HPDE6-E6E7 (cell line): ENCODE data around the gene PDIA5.
"Not testable (repeated sequence)": the region's sequence is repeated elsewhere in the genome, so short reads cannot be mapped to it uniquely, and the experiment has no call there.

Experiments
- DNase-seq: peaks from one replicate; pipeline ENCODE4 v3.0.0; 2011; ENCODE audit warnings: missing footprints; ENCODE audit errors: extremely low spot score

PDIA5 gene

GRCh38 chr3:123149525-123149924 is 82.7 kb downstream of the PDIA5 start:
- no peak for DNase-seq

DNA sequence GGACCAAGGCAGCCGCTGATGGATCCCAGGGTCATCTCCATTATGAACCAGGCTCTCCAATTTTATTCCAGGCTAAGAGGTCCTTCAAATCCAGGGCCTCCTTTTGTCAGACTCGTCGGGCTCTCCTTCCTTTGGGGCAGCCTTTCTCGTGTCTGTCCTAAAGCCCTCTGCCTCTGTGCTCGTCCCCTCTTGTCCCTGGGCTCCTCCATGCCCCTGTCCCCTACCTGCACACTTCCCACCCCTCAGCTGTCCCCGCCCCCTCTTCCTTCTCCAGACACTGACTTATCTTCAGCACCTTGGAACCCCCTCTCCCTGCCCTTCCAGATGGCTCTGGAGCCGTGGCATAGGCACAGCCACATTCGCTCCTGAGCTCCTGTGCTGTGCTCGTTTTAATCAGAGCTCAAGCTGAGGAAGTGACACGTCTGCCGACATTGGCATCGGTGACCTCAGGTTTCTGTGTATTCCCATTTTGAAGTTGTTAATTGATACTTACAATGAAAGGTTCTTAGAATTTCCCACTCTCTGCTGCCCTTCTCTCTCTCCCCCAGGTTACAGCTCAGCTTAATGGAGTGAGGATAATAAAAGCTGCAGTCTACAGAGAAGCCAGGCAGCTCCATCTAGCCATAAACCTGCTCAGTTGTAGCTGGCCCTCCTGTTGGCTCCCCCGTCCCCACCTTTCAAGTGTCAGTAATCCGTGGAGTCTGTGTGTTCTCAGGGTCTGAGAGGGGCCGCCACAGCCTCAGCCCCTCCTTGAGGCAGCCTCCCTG is 83.8 kb downstream of the PDIA5 start:
- DNase-seq, result no peak

- DNase-seq, result no peak
These were observed 84.5 kb downstream of the PDIA5 start for GRCh38 chr3:123151251-123151705.

DNA sequence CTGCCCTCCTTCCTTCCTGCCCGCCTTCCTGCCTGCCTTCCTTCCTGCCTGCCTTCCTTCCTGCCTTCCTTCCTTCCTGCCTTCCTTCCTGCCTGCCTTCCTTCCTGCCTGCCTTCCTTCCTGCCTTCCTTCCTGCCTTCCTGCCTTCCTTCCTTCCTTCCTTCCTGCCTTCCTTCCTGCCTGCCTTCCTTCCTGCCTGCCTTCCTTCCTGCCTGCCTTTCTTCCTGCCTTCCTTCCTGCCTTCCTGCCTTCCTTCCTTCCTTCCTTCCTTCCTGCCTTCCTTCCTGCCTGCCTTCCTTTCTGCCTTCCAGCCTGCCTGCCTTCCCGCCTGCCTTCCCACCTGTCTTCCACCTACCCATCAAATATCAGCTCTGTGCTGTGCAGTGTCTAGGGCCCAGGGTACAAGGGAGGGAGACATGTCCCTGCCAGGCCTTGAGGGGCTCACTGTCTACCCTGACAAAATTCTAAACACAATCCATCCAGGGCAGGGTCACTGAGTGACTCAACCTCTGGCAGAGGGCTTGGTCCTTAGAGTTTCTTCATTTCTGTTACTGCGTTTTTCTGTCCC is 85.1 kb downstream of the PDIA5 start:
- not testable (repeated sequence) for DNase-seq

DNA sequence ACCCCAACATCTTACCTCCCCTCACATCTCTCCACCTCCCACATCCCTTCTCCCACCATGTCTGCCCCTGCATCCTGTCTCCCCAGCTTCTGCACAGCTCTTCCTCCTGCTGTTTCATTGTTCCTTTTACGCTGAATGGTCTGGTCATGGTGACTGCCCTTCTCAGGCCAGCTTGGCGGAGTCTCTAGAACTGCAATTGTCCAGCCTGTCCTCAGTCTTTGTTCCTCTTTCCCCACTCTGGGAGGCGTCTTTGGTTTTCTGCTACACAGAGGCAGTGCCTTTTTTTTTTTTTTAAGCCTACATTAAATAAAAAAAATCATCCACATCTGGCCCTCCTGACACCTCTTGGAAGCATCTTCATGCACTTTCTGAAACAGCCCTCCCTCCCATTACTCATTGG is 85.9 kb downstream of the PDIA5 start:
- no peak for DNase-seq

DNA sequence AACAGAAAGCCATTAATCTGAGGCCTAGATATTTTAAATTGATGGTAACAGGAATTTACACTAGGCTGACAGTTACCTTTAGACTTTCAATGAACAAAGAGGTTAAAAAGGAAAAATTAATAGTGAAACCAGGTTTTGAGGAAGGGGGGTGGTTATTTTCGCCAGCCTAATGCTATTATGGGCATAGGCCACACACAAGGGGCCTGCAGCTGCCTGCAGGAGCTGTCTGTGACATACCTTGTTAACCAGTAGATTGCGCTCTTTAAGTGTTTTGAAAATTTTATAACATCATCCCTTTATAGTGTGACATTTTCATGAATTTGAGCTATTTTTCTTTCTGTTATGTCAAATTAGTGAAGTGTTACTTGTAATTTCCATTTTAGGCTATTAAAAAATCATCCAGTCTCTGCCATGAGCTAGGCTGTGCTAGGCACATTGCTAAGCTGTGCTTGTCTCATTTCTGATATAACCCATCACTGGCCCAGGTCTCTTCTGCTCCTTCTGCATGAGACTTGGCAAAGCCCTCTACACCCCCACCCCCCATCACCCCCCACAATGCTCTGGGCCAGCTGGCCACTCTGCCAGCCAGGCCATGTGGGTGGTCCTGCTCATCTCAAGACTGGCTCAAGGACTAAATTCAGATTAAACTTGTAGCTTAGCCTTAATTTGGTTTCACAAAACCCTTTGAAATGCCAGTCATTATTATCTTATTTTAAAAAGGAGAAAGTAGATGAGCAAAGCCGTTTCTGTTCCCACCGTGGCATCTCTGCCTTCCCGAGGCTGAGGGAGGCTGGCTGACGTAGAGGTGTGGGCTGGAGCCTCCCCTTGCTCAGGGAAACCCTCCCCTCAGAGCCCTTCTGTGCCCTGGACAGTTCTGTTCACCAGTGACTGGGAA is 86.5 kb downstream of the PDIA5 start:
- DNase-seq, result no peak

GRCh38 chr3:123154020-123154985 is 87.5 kb downstream of the PDIA5 start:
- no peak for DNase-seq

GRCh38 chr3:123155471-123156011 is 88.7 kb downstream of the PDIA5 start:
- no peak for DNase-seq

- no peak for DNase-seq
These were observed 89.6 kb downstream of the PDIA5 start for GRCh38 chr3:123156276-123156995.

- DNase-seq, result no peak
These were observed 90.4 kb downstream of the PDIA5 start for GRCh38 chr3:123157209-123157597.

DNA sequence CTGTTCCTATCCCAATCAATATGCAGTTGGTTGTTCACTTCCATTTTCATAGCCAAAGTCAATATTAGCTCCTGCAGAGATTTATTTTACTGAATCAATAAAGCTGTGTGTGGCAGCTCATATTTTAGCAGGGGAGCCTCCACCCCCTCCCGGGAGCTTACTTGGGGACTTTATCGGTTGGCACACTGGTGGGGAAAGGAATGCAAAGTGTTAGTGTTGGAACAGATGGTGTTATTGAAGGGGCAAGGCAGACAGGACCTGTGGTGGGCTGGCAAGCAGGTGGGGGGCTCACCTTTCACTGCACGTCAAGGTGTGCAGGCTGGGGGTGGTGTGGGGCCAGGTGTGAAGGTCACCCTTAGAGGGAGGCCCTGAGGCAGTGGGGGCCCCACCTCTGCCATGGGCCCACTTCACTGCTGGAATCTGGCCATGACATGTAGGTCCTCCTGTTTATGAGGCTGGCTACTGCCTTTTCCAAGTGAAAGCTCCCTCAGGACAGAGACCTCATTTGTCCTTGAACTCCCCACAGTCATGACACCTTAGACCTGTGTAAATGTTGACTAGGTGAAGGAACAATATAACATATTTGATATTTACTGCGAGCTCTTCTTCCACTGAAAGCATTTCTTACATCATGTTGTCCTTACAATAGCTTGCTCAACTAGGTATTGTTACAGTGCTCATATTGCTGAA is 90.9 kb downstream of the PDIA5 start:
- no peak for DNase-seq

DNA sequence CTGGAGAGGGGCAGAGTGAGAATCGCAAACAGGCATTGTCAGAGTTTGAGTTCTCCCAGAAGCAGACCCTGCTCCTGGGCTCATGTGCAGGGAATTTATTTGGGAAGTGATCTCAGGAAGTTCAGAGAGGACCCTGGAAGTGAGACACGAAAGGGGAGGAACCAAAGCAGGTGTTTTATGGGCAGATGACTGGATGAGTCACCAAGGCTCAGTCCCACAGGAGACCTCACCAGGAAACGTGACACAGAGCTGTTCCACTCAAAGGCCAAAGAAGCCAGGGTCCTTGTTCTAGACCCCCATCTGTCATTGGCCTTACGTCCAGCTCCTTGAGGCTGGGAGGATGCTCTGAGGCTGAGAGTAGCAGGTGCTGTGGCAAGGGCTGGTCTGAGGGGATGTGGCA is 91.5 kb downstream of the PDIA5 start:
- DNase-seq, result no peak

DNA sequence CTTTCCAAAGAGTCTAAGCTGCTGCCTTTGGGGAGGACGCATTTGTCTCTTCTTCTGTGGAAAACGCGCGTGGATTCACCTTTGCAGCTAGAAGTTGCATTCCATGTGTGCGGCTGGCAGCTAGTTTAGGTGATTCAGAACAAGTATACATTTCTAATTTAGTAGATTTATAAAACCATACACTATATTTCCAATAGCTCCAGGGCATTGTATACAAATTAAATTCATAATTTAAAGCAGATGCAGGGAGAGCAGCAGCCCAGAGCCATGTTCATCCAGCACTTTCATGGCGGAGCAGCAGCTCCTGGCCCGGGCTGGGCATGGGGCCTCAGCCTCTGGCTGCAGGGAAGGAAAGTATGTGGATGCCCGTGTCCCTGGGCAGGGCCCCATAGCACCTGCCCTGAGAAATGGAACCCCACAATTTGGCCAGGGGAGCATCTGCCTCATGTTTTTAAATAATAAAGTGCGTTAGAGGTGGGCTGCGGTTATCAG is 92.1 kb downstream of the PDIA5 start:
- DNase-seq, result no peak

DNA sequence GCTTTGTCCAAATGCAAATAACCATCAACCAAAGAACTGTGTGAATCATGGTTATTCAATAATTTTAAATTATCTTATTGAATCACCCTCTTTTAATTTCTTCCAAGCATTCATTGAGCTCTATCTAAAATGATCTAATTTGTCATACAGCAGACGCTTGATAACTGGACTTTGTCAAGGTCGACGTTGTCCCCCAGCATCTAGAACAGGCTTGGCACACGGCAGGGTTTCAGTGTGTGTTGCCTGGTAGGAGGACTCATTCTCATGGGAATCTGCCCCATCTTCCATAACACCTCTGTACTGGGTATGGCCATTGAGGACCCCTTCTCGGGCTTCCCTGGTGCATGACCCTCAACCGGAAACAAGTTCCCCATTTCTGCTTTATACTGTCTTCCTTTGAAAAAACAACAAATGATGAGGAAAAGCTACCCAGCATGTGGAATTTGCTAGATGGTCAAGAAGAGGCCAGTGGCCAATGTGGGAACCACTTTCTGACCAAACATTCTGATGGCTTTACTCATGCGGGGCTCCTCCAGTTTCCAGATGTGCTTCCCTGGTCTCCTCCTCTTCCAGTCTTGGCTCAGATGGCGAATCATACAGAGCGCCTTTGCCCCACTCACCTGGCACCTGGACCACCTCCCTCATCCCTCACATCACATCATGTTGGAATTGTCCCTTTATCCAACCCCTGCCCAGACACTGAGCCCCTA is 93.3 kb downstream of the PDIA5 start:
- DNase-seq, result no peak

DNA sequence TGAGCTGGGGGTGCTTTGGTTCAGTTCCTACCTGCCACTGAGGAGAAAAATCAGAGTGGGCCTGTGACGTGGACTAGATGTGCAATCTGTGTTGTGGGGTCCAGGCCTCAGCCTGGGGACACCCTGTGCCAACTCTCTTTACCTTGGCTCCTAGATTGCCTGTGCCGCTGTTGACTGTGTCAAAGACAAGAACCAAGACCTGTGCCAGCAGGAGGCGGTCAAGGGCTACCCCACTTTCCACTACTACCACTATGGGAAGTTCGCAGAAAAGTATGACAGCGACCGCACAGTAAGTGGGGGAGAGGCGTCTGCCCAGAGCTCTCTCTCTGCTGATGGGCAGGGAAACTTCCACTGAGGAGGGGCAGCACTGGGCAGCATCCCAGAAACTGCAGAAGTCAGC is 94.3 kb downstream of the PDIA5 start:
- no peak for DNase-seq

DNA sequence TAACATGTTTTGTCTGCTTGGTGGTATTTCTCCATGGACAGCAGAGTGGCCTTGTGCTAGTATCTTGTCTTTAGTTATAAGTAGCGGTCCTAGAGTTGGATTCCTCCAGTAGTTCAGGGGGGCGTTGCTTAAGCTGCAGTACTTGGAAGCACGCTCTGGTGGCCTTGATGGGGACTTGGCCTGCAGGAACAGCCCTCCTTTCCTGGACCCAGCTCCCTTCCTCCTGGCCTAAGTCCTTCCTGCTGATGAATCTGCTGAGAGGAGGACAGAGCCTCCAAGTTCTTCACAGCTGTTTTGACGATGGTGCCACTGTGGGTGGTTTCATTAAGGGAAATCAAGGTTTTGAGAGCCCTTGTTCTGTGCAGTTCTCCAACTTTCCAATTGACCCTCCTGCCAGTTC is 96.3 kb downstream of the PDIA5 start:
- no peak for DNase-seq

GRCh38 chr3:123165163-123165562 is 98.3 kb downstream of the PDIA5 start:
- no peak for DNase-seq

- DNase-seq, result no peak
These were observed 100.9 kb downstream of the PDIA5 start for GRCh38 chr3:123167686-123168085.

DNA sequence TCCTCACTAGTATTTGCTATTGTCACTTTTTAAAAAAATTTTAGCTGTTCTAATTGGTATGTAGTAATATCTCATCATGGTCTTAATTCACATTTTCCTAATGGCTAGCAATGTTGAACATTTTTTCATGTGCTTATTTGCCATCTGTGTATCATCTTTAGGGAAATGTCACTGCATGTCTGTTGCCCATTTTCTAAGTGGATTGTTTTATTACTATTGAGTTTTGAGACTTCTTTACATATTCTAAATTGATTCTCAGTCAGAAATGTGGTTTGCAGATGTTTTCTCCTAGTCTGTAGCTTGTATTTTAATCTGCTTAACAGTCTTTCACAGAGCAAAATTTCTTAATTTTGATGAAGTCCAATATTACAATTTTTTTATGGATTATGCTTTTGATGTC is 101.3 kb downstream of the PDIA5 start:
- DNase-seq, result no peak
